ENCODE measurements around the gene SYCP1.
"Not testable (repeated sequence)": the region's sequence is repeated elsewhere in the genome, so short reads cannot be mapped to it uniquely, and the experiment has no call there.

SYCP1 gene

GRCh38 chr1:114854693-114855320 lies at the start of gene SYCP1:
SYCP1 (plus strand) TSS chr1:114854863; CDS start chr1:114855465, 602 bp downstream.
- DNase-seq = no peak

GRCh38 chr1:114819869-114820268 lies 34.8 kb upstream of the SYCP1 start:
- no peak for DNase-seq

- DNase-seq = no peak
Measured at GRCh38 chr1:114820392-114820791, 34.3 kb upstream of the SYCP1 start.

GRCh38 chr1:114821978-114822377 lies 32.7 kb upstream of the SYCP1 start:
- DNase-seq = no peak

- DNase-seq = no peak
Measured at GRCh38 chr1:114828251-114828650, 26.4 kb upstream of the SYCP1 start.

GRCh38 chr1:114830075-114830474 lies 24.6 kb upstream of the SYCP1 start:
- not testable (repeated sequence) for DNase-seq

- DNase-seq = no peak
Measured at GRCh38 chr1:114831276-114831994, 23.2 kb upstream of the SYCP1 start.

- DNase-seq = no peak
Measured at GRCh38 chr1:114832057-114832456, 22.6 kb upstream of the SYCP1 start.

GRCh38 chr1:114833421-114833820 lies 21.2 kb upstream of the SYCP1 start:
- DNase-seq = no peak

GRCh38 chr1:114844270-114844669 lies 10.4 kb upstream of the SYCP1 start:
- DNase-seq = no peak

GRCh38 chr1:114853584-114853983 lies 1.1 kb upstream of the SYCP1 start:
- no peak for DNase-seq

GRCh38 chr1:114861384-114861783 lies 6.7 kb downstream of the SYCP1 start:
- no peak for DNase-seq

- no peak for DNase-seq
Measured at GRCh38 chr1:114892194-114892918, 37.7 kb downstream of the SYCP1 start.

- no peak for DNase-seq
Measured at GRCh38 chr1:114896795-114897194, 42.1 kb downstream of the SYCP1 start.

GRCh38 chr1:114901814-114902213 lies 47.2 kb downstream of the SYCP1 start:
- no peak for DNase-seq

- no peak for DNase-seq
Measured at GRCh38 chr1:114902343-114902742, 47.7 kb downstream of the SYCP1 start.

GRCh38 chr1:114903480-114903879 lies 48.8 kb downstream of the SYCP1 start:
- no peak for DNase-seq

- DNase-seq = not testable (repeated sequence)
Measured at GRCh38 chr1:114915720-114916119, 61.1 kb downstream of the SYCP1 start.

GRCh38 chr1:114926607-114927006 lies 71.9 kb downstream of the SYCP1 start:
- DNase-seq = no peak

- no peak for DNase-seq
Measured at GRCh38 chr1:114927401-114927800, 72.7 kb downstream of the SYCP1 start.

GRCh38 chr1:114956570-114956969 lies 101.9 kb downstream of the SYCP1 start:
- no peak for DNase-seq

- no peak for DNase-seq
Measured at GRCh38 chr1:114959423-114959822, 104.8 kb downstream of the SYCP1 start.

GRCh38 chr1:114976891-114977290 lies 122.2 kb downstream of the SYCP1 start:
- DNase-seq = no peak
